Suprapubic skin (tissue), 4 donors: ENCODE measurements around the gene MS4A8.

ENCODE experiments used
- EP300 ChIP-seq: sonication (generic); formaldehyde crosslinking; IDR thresholded peaks from one replicate; pipeline ENCODE4 v1.6.1; 2017; ENCODE audit warnings: antibody characterized with exemption
- POLR2A ChIP-seq, 2 donors: fragments of 450-650 bp; IDR thresholded peaks; one replicate each; pipeline ENCODE4 v1.6.1; 2017; ENCODE audit warnings: antibody characterized with exemption in 2 of 2, mild to moderate bottlenecking in 2 of 2, moderate library complexity in 2 of 2
- POLR2AphosphoS5 ChIP-seq, 3 donors: sonication (generic); formaldehyde crosslinking; IDR thresholded peaks; one replicate each; pipeline ENCODE4 v1.6.1; 2017; ENCODE audit warnings: antibody characterized with exemption in 3 of 3
- TF ChIP-seq, protein P1 (sequence below), 2 donors: fragments of 200-600 bp in 1 of 2; fragments of 450-650 bp in 1 of 2; sonication (generic) in 1 of 2; IDR thresholded peaks; one replicate each; pipeline ENCODE4 v1.5.1; 2016 to 2019; ENCODE audit warnings: antibody characterized with exemption in 2 of 2, mild to moderate bottlenecking in 1 of 2, moderate library complexity in 1 of 2

DNA sequence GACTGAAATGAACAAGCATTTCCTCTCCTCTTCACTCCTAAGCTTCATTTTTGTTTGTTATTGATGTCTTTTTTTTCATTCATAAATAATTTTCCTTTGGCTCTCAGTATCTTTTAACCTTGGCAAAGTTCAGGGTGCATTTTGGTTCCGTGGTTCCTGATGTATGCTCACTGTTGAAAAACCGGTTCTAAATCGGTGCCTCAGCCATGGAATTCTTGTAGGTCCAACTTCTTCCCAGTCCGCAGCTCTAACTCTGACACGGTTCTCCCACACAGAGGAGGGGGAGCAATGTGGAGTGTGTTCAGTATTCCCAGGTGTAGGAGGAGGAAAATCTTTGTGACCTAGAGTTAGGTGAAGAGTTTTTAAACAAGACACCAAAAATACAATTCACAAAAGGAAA lies 44.7 kb downstream of the MS4A8 start:
- TF ChIP-seq, protein P1, sequence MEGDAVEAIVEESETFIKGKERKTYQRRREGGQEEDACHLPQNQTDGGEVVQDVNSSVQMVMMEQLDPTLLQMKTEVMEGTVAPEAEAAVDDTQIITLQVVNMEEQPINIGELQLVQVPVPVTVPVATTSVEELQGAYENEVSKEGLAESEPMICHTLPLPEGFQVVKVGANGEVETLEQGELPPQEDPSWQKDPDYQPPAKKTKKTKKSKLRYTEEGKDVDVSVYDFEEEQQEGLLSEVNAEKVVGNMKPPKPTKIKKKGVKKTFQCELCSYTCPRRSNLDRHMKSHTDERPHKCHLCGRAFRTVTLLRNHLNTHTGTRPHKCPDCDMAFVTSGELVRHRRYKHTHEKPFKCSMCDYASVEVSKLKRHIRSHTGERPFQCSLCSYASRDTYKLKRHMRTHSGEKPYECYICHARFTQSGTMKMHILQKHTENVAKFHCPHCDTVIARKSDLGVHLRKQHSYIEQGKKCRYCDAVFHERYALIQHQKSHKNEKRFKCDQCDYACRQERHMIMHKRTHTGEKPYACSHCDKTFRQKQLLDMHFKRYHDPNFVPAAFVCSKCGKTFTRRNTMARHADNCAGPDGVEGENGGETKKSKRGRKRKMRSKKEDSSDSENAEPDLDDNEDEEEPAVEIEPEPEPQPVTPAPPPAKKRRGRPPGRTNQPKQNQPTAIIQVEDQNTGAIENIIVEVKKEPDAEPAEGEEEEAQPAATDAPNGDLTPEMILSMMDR (IDR thresholded peaks at IDR 0.05): no peak
- TF ChIP-seq POLR2AphosphoS5 (IDR thresholded peaks at IDR 0.05) (no peak), POLR2A (IDR thresholded peaks at IDR 0.05) (no peak), EP300 (no peak)
